SK-N-SH (cell line): ENCODE measurements around the gene APBA2.
"Not testable (repeated sequence)": the region's sequence is repeated elsewhere in the genome, so short reads cannot be mapped to it uniquely, and the experiment has no call there.

Source experiments
- EP300 ChIP-seq, 2 experiments: IDR thresholded peaks; 2 replicates each; pipeline versions ENCODE4 v1.4.0 to v1.6.1; 2012; ENCODE audit warnings: borderline replicate concordance in 1 of 2, low read depth in 1 of 2, low read length in 1 of 2
- EZH2phosphoT487 ChIP-seq: fragments of 200-600 bp; sonication (generic); IDR thresholded peaks from 2 replicates; pipeline ENCODE4 v1.6.1; 2017; ENCODE audit warnings: low read depth, mixed run types, mild to moderate bottlenecking, antibody characterized with exemption, moderate library complexity, borderline replicate concordance
- GABPA ChIP-seq: IDR thresholded peaks from 2 replicates; pipeline ENCODE4 v1.4.0; 2012; ENCODE audit warnings: low read depth, mild to moderate bottlenecking
- MAX ChIP-seq: IDR thresholded peaks from 2 replicates; pipeline ENCODE4 v1.4.0; 2012; ENCODE audit warnings: low read depth
- NFIC ChIP-seq: IDR thresholded peaks from 2 replicates; pipeline ENCODE4 v1.4.0; 2012; ENCODE audit warnings: borderline replicate concordance
- NRF1 ChIP-seq: IDR thresholded peaks from 2 replicates; pipeline ENCODE4 v1.6.1; 2012; ENCODE audit warnings: low read depth, mild to moderate bottlenecking, low read length
- RAD21 ChIP-seq: IDR thresholded peaks from 2 replicates; pipeline ENCODE4 v1.6.1; 2012; ENCODE audit warnings: mild to moderate bottlenecking, low read length
- SIN3A ChIP-seq: IDR thresholded peaks from 2 replicates; pipeline ENCODE4 v1.6.1; 2012; ENCODE audit warnings: low read depth, mild to moderate bottlenecking, low read length, moderate library complexity, borderline replicate concordance
- TAF1 ChIP-seq: IDR thresholded peaks from 2 replicates; pipeline ENCODE4 v1.6.1; 2012; ENCODE audit warnings: low read depth, mild to moderate bottlenecking, low read length, moderate library complexity, borderline replicate concordance
- USF2 ChIP-seq: fragments of 150-350 bp; IDR thresholded peaks from 2 replicates; pipeline ENCODE4 v1.6.1; 2017; ENCODE audit warnings: antibody characterized with exemption, low read length, low read depth, borderline replicate concordance
- TF ChIP-seq, protein P1 (sequence below): fragments of 200-600 bp; sonication (generic); IDR thresholded peaks from 2 replicates; pipeline ENCODE4 v1.6.1; 2017; ENCODE audit warnings: antibody characterized with exemption, mild to moderate bottlenecking, moderate library complexity
- TF ChIP-seq, protein P2 (sequence below): IDR thresholded peaks from 2 replicates; pipeline ENCODE4 v1.4.0; 2012; ENCODE audit warnings: low read depth, borderline replicate concordance

GRCh38 chr15:28844147-28844546 lies 41.6 kb upstream of the APBA2 start:
- TF ChIP-seq RAD21; GABPA; EP300 (IDR thresholded peaks at IDR 0.05; ENCODE audit: borderline replicate concordance in 1 of 2, low read depth in 1 of 2, low read length in 1 of 2); USF2; NRF1; EZH2phosphoT487; NFIC; TAF1; SIN3A; MAX: not testable (repeated sequence)
- TF ChIP-seq, protein P1, sequence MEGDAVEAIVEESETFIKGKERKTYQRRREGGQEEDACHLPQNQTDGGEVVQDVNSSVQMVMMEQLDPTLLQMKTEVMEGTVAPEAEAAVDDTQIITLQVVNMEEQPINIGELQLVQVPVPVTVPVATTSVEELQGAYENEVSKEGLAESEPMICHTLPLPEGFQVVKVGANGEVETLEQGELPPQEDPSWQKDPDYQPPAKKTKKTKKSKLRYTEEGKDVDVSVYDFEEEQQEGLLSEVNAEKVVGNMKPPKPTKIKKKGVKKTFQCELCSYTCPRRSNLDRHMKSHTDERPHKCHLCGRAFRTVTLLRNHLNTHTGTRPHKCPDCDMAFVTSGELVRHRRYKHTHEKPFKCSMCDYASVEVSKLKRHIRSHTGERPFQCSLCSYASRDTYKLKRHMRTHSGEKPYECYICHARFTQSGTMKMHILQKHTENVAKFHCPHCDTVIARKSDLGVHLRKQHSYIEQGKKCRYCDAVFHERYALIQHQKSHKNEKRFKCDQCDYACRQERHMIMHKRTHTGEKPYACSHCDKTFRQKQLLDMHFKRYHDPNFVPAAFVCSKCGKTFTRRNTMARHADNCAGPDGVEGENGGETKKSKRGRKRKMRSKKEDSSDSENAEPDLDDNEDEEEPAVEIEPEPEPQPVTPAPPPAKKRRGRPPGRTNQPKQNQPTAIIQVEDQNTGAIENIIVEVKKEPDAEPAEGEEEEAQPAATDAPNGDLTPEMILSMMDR: not testable (repeated sequence)
- TF ChIP-seq, protein P2, sequence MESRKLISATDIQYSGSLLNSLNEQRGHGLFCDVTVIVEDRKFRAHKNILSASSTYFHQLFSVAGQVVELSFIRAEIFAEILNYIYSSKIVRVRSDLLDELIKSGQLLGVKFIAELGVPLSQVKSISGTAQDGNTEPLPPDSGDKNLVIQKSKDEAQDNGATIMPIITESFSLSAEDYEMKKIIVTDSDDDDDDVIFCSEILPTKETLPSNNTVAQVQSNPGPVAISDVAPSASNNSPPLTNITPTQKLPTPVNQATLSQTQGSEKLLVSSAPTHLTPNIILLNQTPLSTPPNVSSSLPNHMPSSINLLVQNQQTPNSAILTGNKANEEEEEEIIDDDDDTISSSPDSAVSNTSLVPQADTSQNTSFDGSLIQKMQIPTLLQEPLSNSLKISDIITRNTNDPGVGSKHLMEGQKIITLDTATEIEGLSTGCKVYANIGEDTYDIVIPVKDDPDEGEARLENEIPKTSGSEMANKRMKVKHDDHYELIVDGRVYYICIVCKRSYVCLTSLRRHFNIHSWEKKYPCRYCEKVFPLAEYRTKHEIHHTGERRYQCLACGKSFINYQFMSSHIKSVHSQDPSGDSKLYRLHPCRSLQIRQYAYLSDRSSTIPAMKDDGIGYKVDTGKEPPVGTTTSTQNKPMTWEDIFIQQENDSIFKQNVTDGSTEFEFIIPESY: not testable (repeated sequence)
